ENCODE measurements around the gene KRT31. TPM values are rescaled to one million over a fixed set of nuclear protein-coding genes. Genes with fewer than 3 reads are reported as not detected.

Gene KRT31
- total and polyA plus RNA-seq, 2 of the 4 experiments (the other 2 are of a cell fraction) = 0.05 TPM; not detected in 1

DNA sequence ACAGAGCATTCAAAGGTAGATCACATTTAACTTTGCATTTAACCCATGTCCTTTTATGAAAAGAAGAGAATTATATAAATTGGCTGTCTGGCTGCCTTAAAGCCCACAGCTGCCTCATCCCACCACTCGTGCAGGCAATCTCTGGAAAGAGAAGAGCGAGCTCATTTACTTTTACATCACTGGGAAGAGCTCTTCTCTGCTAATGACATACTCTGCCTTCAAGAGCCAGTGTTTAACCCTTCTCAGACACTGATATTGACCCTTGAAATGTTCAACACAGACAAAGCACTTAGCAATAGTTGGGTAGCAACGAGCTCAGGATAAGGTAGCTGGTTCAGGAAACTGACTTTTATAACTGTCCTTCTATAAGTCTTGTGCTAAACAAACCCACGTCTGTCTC, 36.6 kb upstream of the KRT31 start:
- Histone ChIP-seq H3K4me3 (ENCODE audit: insufficient read depth, low read depth, low read length) (no peak overlapping the region), H2AK9ac (replicated peaks; ENCODE audit: low read depth, low read length, poor library complexity) (no peak overlapping the region), H4K8ac (ENCODE audit: low read depth in 2 of 2, low read length in 2 of 2) (no peak overlapping the region), H3K18ac (ENCODE audit: low read depth, low read length) (no peak overlapping the region), H4K91ac (ENCODE audit: insufficient read depth, low read depth, low read length) (no peak overlapping the region), H2BK20ac (ENCODE audit: low read depth, low read length) (no peak overlapping the region), H3K4me2 (ENCODE audit: low read depth, low read length) (no peak overlapping the region), H3K9ac (ENCODE audit: low read depth, low read length) (no peak overlapping the region), H3K14ac (replicated peaks; ENCODE audit: low read depth, low read length) (no peak overlapping the region; the same call in 1 of the 2 replicates), H2BK5ac (ENCODE audit: low read depth, low read length, poor library complexity, severe bottlenecking) (no peak overlapping the region), H3K56ac (ENCODE audit: extremely low read depth, insufficient read depth, low read length) (no peak overlapping the region), H3K79me1 (ENCODE audit: low read depth in 1 of 2, low read length in 2 of 2) (no peaks in the 10 kb centered on the region), H3K4ac (ENCODE audit: low read depth, low read length) (no peak overlapping the region), H2BK120ac (ENCODE audit: low read depth, low read length) (no peak overlapping the region), H3K9me3 (ENCODE audit: control insufficient read depth, insufficient read depth, low read length) (no peaks in the 10 kb centered on the region), H3K27me3 (ENCODE audit: control insufficient read depth, insufficient read depth, low read length) (peaks cover 6% of the 10 kb centered on the region; the same call in 1 of the 2 replicates), H4K5ac (ENCODE audit: low read depth, low read length) (no peak overlapping the region), H3K4me1 (ENCODE audit: control insufficient read depth, insufficient read depth, low read length) (peaks cover 6% of the 10 kb centered on the region), H3K27ac (ENCODE audit: insufficient read depth, low read length) (no peak overlapping the region), H2AK5ac (ENCODE audit: low read depth, low read length) (no peak overlapping the region), H4K20me1 (ENCODE audit: insufficient read depth, low read length) (no peaks in the 10 kb centered on the region), H3K36me3 (ENCODE audit: control insufficient read depth, insufficient read depth, low read length) (no peaks in the 10 kb centered on the region), H3K23ac (ENCODE audit: low read depth, low read length) (no peak overlapping the region), H2BK15ac (ENCODE audit: low read depth, low read length) (no peak overlapping the region), H3K9me1 (ENCODE audit: insufficient read depth, low read length) (0 out of 2 replicates have a peak, but pooled peaks cover 5% of the 10 kb centered on the region), H2AFZ (replicated peaks; ENCODE audit: low read length, poor library complexity) (no peak overlapping the region)
- intact Hi-C loops (cut with micrococcal nuclease) = no loop called here
- ChIA-PET POLR2A (ENCODE audit: unreplicated experiment) (no interaction called here), CTCF (interaction anchor here (0.6 to 1.1 kb wide), 2 partner anchors 18 to 30 kb away, joined by 3 read pairs; no protein-coding TSS in a partner anchor)
- BruUV-seq (replicated peaks) = no TSS peak
- ATAC-seq (ENCODE audit: low read depth) (no peak), DNase-seq (no peak)
- dilution Hi-C loops (cut with HindIII; ENCODE audit: low sequenced_read_pairs, unreplicated experiment) = no loop called here
- TF ChIP-seq MXI1 (IDR thresholded peaks at IDR 0.05; ENCODE audit: borderline replicate concordance, low read depth, low read length) = no peak
- TF ChIP-seq CHD1 (IDR thresholded peaks at IDR 0.05; ENCODE audit: low read depth, low read length) = no peak
- TF ChIP-seq ELK1 (IDR thresholded peaks at IDR 0.05; ENCODE audit: borderline replicate concordance, low read depth, low read length) = no peak
- no peak for TF ChIP-seq POLR2A (IDR thresholded peaks at IDR 0.05; ENCODE audit: low read depth, low read length)
- no peak for TF ChIP-seq MAFK (IDR thresholded peaks at IDR 0.05; ENCODE audit: low read depth, low read length)
- no peak for TF ChIP-seq SMC3 (IDR thresholded peaks at IDR 0.05; ENCODE audit: low read depth, low read length)
- TF ChIP-seq RAD21 (IDR thresholded peaks at IDR 0.05; ENCODE audit: low read length) = no peak
- TF ChIP-seq FOS (IDR thresholded peaks at IDR 0.05; ENCODE audit: low read depth, low read length) = no peak
- TF ChIP-seq, protein P1, sequence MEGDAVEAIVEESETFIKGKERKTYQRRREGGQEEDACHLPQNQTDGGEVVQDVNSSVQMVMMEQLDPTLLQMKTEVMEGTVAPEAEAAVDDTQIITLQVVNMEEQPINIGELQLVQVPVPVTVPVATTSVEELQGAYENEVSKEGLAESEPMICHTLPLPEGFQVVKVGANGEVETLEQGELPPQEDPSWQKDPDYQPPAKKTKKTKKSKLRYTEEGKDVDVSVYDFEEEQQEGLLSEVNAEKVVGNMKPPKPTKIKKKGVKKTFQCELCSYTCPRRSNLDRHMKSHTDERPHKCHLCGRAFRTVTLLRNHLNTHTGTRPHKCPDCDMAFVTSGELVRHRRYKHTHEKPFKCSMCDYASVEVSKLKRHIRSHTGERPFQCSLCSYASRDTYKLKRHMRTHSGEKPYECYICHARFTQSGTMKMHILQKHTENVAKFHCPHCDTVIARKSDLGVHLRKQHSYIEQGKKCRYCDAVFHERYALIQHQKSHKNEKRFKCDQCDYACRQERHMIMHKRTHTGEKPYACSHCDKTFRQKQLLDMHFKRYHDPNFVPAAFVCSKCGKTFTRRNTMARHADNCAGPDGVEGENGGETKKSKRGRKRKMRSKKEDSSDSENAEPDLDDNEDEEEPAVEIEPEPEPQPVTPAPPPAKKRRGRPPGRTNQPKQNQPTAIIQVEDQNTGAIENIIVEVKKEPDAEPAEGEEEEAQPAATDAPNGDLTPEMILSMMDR (conservative IDR thresholded peaks at IDR 0.05; ENCODE audit: low read depth, low read length) = no peak
- no peak for TF ChIP-seq NFE2L2 (IDR thresholded peaks at IDR 0.05; ENCODE audit: low read depth, low read length)
- TF ChIP-seq CEBPB (IDR thresholded peaks at IDR 0.05; ENCODE audit: low read depth, low read length) = no peak
- no peak for TF ChIP-seq MAZ (IDR thresholded peaks at IDR 0.05; ENCODE audit: borderline replicate concordance, low read depth, low read length)
- no peak for TF ChIP-seq RCOR1 (IDR thresholded peaks at IDR 0.05; ENCODE audit: insufficient replicate concordance, low read length)
- no peak for TF ChIP-seq RFX5 (IDR thresholded peaks at IDR 0.05; ENCODE audit: low read depth, low read length)
- TF ChIP-seq USF2 (IDR thresholded peaks at IDR 0.05; ENCODE audit: low read depth, low read length) = no peak
- TF ChIP-seq BHLHE40 (IDR thresholded peaks at IDR 0.05; ENCODE audit: low read depth, low read length) = no peak
- no CpG with 5 or more reads among the region's 4 CpGs for WGBS, 2 experiments (ENCODE audit: extremely low coverage in 2 of 2, insufficient read length in 1 of 2)
- in situ Hi-C loops (cut with MboI; ENCODE audit: low sequenced_read_pairs) = no loop called here
